Measurements from ENCODE around the gene GAB1. TPM values are rescaled to one million over a fixed set of nuclear protein-coding genes. Genes with fewer than 3 reads are reported as not detected.

Gene GAB1
- total RNA-seq, 6 donors from 2014 or later = 47.1 to 77.6 (median 56.9) TPM

GRCh38 chr4:143431526-143432257, 95.0 kb downstream of the GAB1 start:
- TF ChIP-seq POLR2AphosphoS5 (IDR thresholded peaks at IDR 0.05) (no peak), CTCF (IDR thresholded peaks at IDR 0.05) (no peak), EP300 (IDR thresholded peaks at IDR 0.05) (no peak), POLR2A (IDR thresholded peaks at IDR 0.05) (no peak)
- peaks cover 0 to 13% (median 5%) of the 10 kb centered on the region in 4 donors for H3K9me3 ChIP-seq
- H3K27ac ChIP-seq = no peak overlapping the region
- H3K27me3 ChIP-seq = no peaks in the 10 kb centered on the region
- H3K4me1 ChIP-seq = no peaks in the 10 kb centered on the region
- DNase-seq (no peak), ATAC-seq (ENCODE audit: low FRiP score in 2 of 2) (no peak)
- H3K4me3 ChIP-seq = no peak overlapping the region
- 93 to 97% methylated on average over 10 of the region's 10 CpGs for WGBS, 2 donors
- peaks cover 0 to 25% (median 1%) of the 10 kb centered on the region in 4 donors for H3K36me3 ChIP-seq

DNA sequence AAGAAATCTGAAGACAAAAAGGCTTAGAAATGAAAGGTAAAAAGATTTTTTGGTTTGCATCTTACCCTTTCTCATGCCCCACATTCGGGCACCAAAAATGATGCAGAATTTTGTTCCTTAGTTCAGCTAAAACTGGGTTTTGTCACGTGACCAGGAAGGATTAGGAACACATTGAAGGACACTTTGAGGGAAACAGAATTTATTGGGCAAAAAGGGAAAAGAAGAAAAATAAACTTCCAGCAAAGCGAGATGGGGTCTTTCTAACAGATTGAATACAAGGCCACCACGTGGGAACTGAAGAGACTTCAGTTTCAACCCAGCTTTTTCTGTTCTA, 95.5 kb downstream of the GAB1 start:
- H3K27me3 ChIP-seq = no peaks in the 10 kb centered on the region
- no peak overlapping the region for H3K27ac ChIP-seq
- no peaks in the 10 kb centered on the region for H3K4me1 ChIP-seq
- peaks cover 0 to 25% (median 1%) of the 10 kb centered on the region in 4 donors for H3K36me3 ChIP-seq
- no peak overlapping the region for H3K4me3 ChIP-seq
- WGBS, 2 donors = 90 to 94% methylated on average over 4 of the region's 4 CpGs
- DNase-seq = no peak
- no peak for ATAC-seq (ENCODE audit: low FRiP score in 2 of 2)
- peaks cover 0 to 13% (median 5%) of the 10 kb centered on the region in 4 donors for H3K9me3 ChIP-seq
- no peak for TF ChIP-seq EP300 (IDR thresholded peaks at IDR 0.05)
- no peak for TF ChIP-seq POLR2AphosphoS5 (IDR thresholded peaks at IDR 0.05)
- TF ChIP-seq CTCF (IDR thresholded peaks at IDR 0.05) = no peak
- TF ChIP-seq POLR2A (IDR thresholded peaks at IDR 0.05) = no peak

GRCh38 chr4:143433231-143433630, 96.6 kb downstream of the GAB1 start:
- H3K27me3 ChIP-seq = no peaks in the 10 kb centered on the region
- 61 to 73% methylated on average over 2 of the region's 2 CpGs for WGBS, 2 donors

GRCh38 chr4:143435955-143436354, 99.3 kb downstream of the GAB1 start:
- Histone ChIP-seq H3K27me3 (no peaks in the 10 kb centered on the region), H3K4me1 (no peaks in the 10 kb centered on the region), H3K4me3 (no peak overlapping the region), H3K36me3 (peaks cover 0 to 42% (median 10%) of the 10 kb centered on the region in 4 donors), H3K9me3 (peaks cover 0 to 4% (median 1%) of the 10 kb centered on the region in 4 donors), H3K27ac (no peak overlapping the region)
- 88 to 94% methylated on average over 1 of the region's 1 CpG for WGBS, 2 donors
- DNase-seq (no peak), ATAC-seq (ENCODE audit: low FRiP score in 2 of 2) (no peak)
- TF ChIP-seq POLR2AphosphoS5 (IDR thresholded peaks at IDR 0.05) (no peak), POLR2A (IDR thresholded peaks at IDR 0.05) (no peak), EP300 (IDR thresholded peaks at IDR 0.05) (no peak), CTCF (IDR thresholded peaks at IDR 0.05) (no peak)

More at GRCh38 chr4:143433231-143433630, 96.6 kb downstream of the GAB1 start:
- DNase-seq (no peak), ATAC-seq (ENCODE audit: low FRiP score in 2 of 2) (no peak)
- TF ChIP-seq EP300 (IDR thresholded peaks at IDR 0.05) (no peak), POLR2A (IDR thresholded peaks at IDR 0.05) (no peak), CTCF (IDR thresholded peaks at IDR 0.05) (no peak), POLR2AphosphoS5 (IDR thresholded peaks at IDR 0.05) (no peak)
- peaks cover 0 to 33% (median 4%) of the 10 kb centered on the region in 4 donors for H3K36me3 ChIP-seq
- peaks cover 0 to 13% (median 5%) of the 10 kb centered on the region in 4 donors for H3K9me3 ChIP-seq
- H3K4me1 ChIP-seq = no peaks in the 10 kb centered on the region
- H3K27ac ChIP-seq = no peak overlapping the region
- no peak overlapping the region for H3K4me3 ChIP-seq

- Histone ChIP-seq H3K9me3 (no peaks in the 10 kb centered on the region), H3K4me1 (peaks cover 0 to 8% (median 3%) of the 10 kb centered on the region in 4 donors), H3K36me3 (peaks cover 0 to 42% (median 10%) of the 10 kb centered on the region in 4 donors), H3K27ac (no peak overlapping the region), H3K4me3 (no peak overlapping the region), H3K27me3 (no peaks in the 10 kb centered on the region)
- ATAC-seq (ENCODE audit: low FRiP score in 2 of 2) = no peak
- no peak for DNase-seq
- TF ChIP-seq EP300 (IDR thresholded peaks at IDR 0.05) = no peak
- no peak for TF ChIP-seq POLR2A (IDR thresholded peaks at IDR 0.05)
- no peak for TF ChIP-seq CTCF (IDR thresholded peaks at IDR 0.05)
- no peak for TF ChIP-seq POLR2AphosphoS5 (IDR thresholded peaks at IDR 0.05)
- WGBS, 2 donors = 93 to 98% methylated on average over 3 of the region's 3 CpGs
Measured at GRCh38 chr4:143437476-143437875, 100.8 kb downstream of the GAB1 start.

Measured in upper lobe of left lung (tissue), 6 donors.